GM23338 (cell line): Measurements from ENCODE around the gene ARID3A. TPM values are rescaled to one million over a fixed set of nuclear protein-coding genes. Genes with fewer than 3 reads are reported as not detected.

Experiments
- ATAC-seq: fragments of 200-7000 bp; cut with Tn5 transposase; 3 replicates; pipeline ENCODE4 v1.9.1; 2020
- DNase-seq: peaks from one replicate; pipeline ENCODE4 v3.0.0-alpha.2; 2015; ENCODE audit warnings: low spot score
- H2AFZ ChIP-seq: fragments of 200-600 bp; sonication (generic); 2 replicates; pipeline ENCODE4 v1.8.0; 2016; ENCODE audit warnings: antibody characterized with exemption, mild to moderate bottlenecking, moderate library complexity
- H3F3A ChIP-seq: fragments of 200-600 bp; sonication (generic); replicated peaks from 2 replicates; pipeline ENCODE4 v1.8.0; 2017; ENCODE audit warnings: antibody characterized with exemption, mixed run types, low read depth
- H3K27ac ChIP-seq: fragments of 200-600 bp; sonication (generic); 2 replicates; pipeline ENCODE4 v1.6.1; 2016; ENCODE audit warnings: low read depth
- H3K27me3 ChIP-seq: fragments of 200-600 bp; sonication (generic); 2 replicates; pipeline ENCODE4 v1.8.0; 2016; ENCODE audit warnings: mild to moderate bottlenecking, mixed run types, moderate library complexity; ENCODE audit not compliant: insufficient read depth
- H3K36me3 ChIP-seq: fragments of 200-600 bp; sonication (generic); 2 replicates; pipeline ENCODE4 v1.8.0; 2016; ENCODE audit warnings: mild to moderate bottlenecking; ENCODE audit not compliant: insufficient read depth
- H3K4me1 ChIP-seq: fragments of 200-600 bp; sonication (generic); 2 replicates; pipeline ENCODE4 v1.8.0; 2016; ENCODE audit warnings: mild to moderate bottlenecking, moderate library complexity; ENCODE audit not compliant: insufficient read depth
- H3K4me2 ChIP-seq: fragments of 200-600 bp; sonication (generic); 2 replicates; pipeline ENCODE4 v1.7.1; 2017; ENCODE audit warnings: mixed run types
- H3K4me3 ChIP-seq: fragments of 200-600 bp; sonication (generic); 2 replicates; pipeline ENCODE4 v1.6.1; 2016; ENCODE audit warnings: mixed run types
- H3K79me2 ChIP-seq: fragments of 200-600 bp; sonication (generic); replicated peaks from 2 replicates; pipeline ENCODE4 v1.8.0; 2017; ENCODE audit warnings: mild to moderate bottlenecking; ENCODE audit not compliant: insufficient read depth
- H3K9me2 ChIP-seq: fragments of 200-600 bp; sonication (generic); 2 replicates; pipeline ENCODE4 v1.8.0; 2017; ENCODE audit not compliant: insufficient read depth
- H4K20me1 ChIP-seq: fragments of 200-600 bp; sonication (generic); replicated peaks from 2 replicates; pipeline ENCODE4 v1.8.0; 2017; ENCODE audit warnings: mild to moderate bottlenecking; ENCODE audit not compliant: insufficient read depth
- H3K27ac Mint-ChIP-seq: 2 replicates; pipeline ENCODE4 v1.8.0; 2020; ENCODE audit warnings: inconsistent platforms, mild to moderate bottlenecking, moderate library complexity, mixed read lengths
- H3K27me3 Mint-ChIP-seq: 3 replicates; pipeline ENCODE4 v1.8.0; 2022; ENCODE audit warnings: low read depth, mild to moderate bottlenecking, moderate library complexity, mixed read lengths, inconsistent platforms; ENCODE audit not compliant: insufficient read depth, poor library complexity
- H3K36me3 Mint-ChIP-seq: 3 replicates; pipeline ENCODE4 v1.8.0; 2021; ENCODE audit warnings: low read depth, mild to moderate bottlenecking, inconsistent platforms, moderate library complexity, mixed read lengths
- H3K4me1 Mint-ChIP-seq: 3 replicates; pipeline ENCODE4 v1.8.0; 2020; ENCODE audit warnings: mild to moderate bottlenecking, inconsistent platforms, mixed read lengths
- H3K4me3 Mint-ChIP-seq: 3 replicates; pipeline ENCODE4 v1.8.0; 2021; ENCODE audit warnings: moderate library complexity, mild to moderate bottlenecking, inconsistent platforms, mixed read lengths
- H3K9me3 Mint-ChIP-seq: 3 replicates; pipeline ENCODE4 v1.8.0; 2020; ENCODE audit warnings: moderate library complexity, mild to moderate bottlenecking, inconsistent platforms, mixed read lengths
- CREB1 ChIP-seq: fragments of 250-450 bp; sonication (Bioruptor Pico); IDR thresholded peaks from 2 replicates; pipeline ENCODE4 v1.5.0; 2020; ENCODE audit warnings: low read depth, mild to moderate bottlenecking, moderate library complexity
- CTCF ChIP-seq, 2 experiments: fragments of 200-600 bp in 1 of 2; sonication (generic) in 1 of 2; conservative IDR thresholded peaks; 2 replicates each; pipeline versions ENCODE4 v1.5.1 to v1.6.1; 2016 to 2017; ENCODE audit warnings: antibody characterized with exemption in 2 of 2, low read depth in 2 of 2, mild to moderate bottlenecking in 2 of 2, moderate library complexity in 1 of 2
- ETS1 ChIP-seq: IDR thresholded peaks from 2 replicates; pipeline ENCODE4 v1.6.1; 2016; ENCODE audit warnings: antibody characterized with exemption
- EZH2phosphoT487 ChIP-seq: fragments of 200-600 bp; sonication (generic); IDR thresholded peaks from one replicate; pipeline ENCODE4 v1.8.1; 2018; ENCODE audit warnings: antibody characterized with exemption; ENCODE audit not compliant: unreplicated experiment
- JUNB ChIP-seq: IDR thresholded peaks from one replicate; pipeline ENCODE4 v1.6.1; 2016; ENCODE audit warnings: antibody characterized with exemption; ENCODE audit not compliant: unreplicated experiment
- NANOG ChIP-seq: IDR thresholded peaks from 2 replicates; pipeline ENCODE4 v1.6.1; 2016; ENCODE audit warnings: antibody characterized with exemption, borderline replicate concordance
- POLR2AphosphoS5 ChIP-seq: IDR thresholded peaks from 2 replicates; pipeline ENCODE4 v1.6.1; 2016; ENCODE audit warnings: antibody characterized with exemption, low read depth
- REST ChIP-seq: IDR thresholded peaks from one replicate; pipeline ENCODE4 v1.6.1; 2018; ENCODE audit warnings: antibody characterized with exemption; ENCODE audit not compliant: unreplicated experiment
- STAT1 ChIP-seq: IDR thresholded peaks from one replicate; pipeline ENCODE4 v1.6.1; 2016; ENCODE audit warnings: antibody characterized with exemption; ENCODE audit not compliant: unreplicated experiment
- ZNF114 ChIP-seq: fragments of 250-450 bp; sonication (Bioruptor Pico); IDR thresholded peaks from 2 replicates; pipeline ENCODE4 v1.5.0; 2020; ENCODE audit warnings: mild to moderate bottlenecking, moderate library complexity
- ZNF331 ChIP-seq: fragments of 250-450 bp; sonication (Bioruptor Pico); IDR thresholded peaks from 2 replicates; pipeline ENCODE4 v1.5.0; 2020; ENCODE audit warnings: low read depth, mild to moderate bottlenecking, moderate library complexity
- ZNF462 ChIP-seq: fragments of 250-450 bp; sonication (Bioruptor Pico); IDR thresholded peaks from 2 replicates; pipeline ENCODE4 v1.5.0; 2020; ENCODE audit warnings: mild to moderate bottlenecking, moderate library complexity
- polyA plus RNA-seq: library from polyadenylated mRNA; unstranded; fragments of >200 nt; fragmentation: Nextera tagmentation; extraction: Ambion mirVana; gene quantifications from 2 replicates; pipeline ENCODE4 v1.2.1, GENCODE V29; 2016
- total RNA-seq: library from RNA; depleted of rRNA; stranded (reverse); fragments of >200 nt; shearing (Covaris generic); gene quantifications from 2 replicates; pipeline ENCODE4 v1.2.3, GENCODE V29; 2014

ARID3A gene
- total and polyA plus RNA-seq, 2 experiments from 2014 or later, result 33.6 to 51.6 TPM

GRCh38 chr19:927351-927779 is 1.5 kb downstream of the ARID3A start:
- no peaks in the 10 kb centered on the region; the same call in 2 of the 3 replicates for H3K9me3 Mint-ChIP-seq
- ATAC-seq, result peak; percentile 6
- no peak for TF ChIP-seq NANOG
- TF ChIP-seq ZNF331 (CRISPR knock-in tag), result no peak
- no peak for TF ChIP-seq REST
- TF ChIP-seq JUNB, result no peak
- TF ChIP-seq CREB1 (CRISPR knock-in tag), result no peak
- no peak for TF ChIP-seq ZNF462
- no peak for TF ChIP-seq CTCF (conservative IDR thresholded peaks at IDR 0.05; ENCODE audit: low read depth in 2 of 2)
- TF ChIP-seq EZH2phosphoT487, result no peak
- no peak for TF ChIP-seq STAT1
- no peak for TF ChIP-seq ETS1
- TF ChIP-seq POLR2AphosphoS5, result no peak; the same call in 1 of the 2 replicates
- no peak for TF ChIP-seq ZNF114 (CRISPR knock-in tag)
- Histone ChIP-seq H3K4me1 (peaks cover 10% of the 10 kb centered on the region), H3K4me3 (peak overlapping the region; percentile 89), H3K27me3 (peaks cover 2% of the 10 kb centered on the region), H3K36me3 (no peaks in the 10 kb centered on the region; the same call in 1 of the 2 replicates), H3K4me2 (peak overlapping the region; percentile 91), H3K9me2 (no peaks in the 10 kb centered on the region), H4K20me1 (no peaks in the 10 kb centered on the region; the same call in 1 of the 2 replicates), H2AFZ (no peak overlapping the region), H3K27ac (no peak overlapping the region), H3F3A (peaks cover 10% of the 10 kb centered on the region; the same call in 1 of the 2 replicates), H3K79me2 (peaks cover 38% of the 10 kb centered on the region)
- peaks cover 8% of the 10 kb centered on the region; the same call in 2 of the 3 replicates for H3K4me1 Mint-ChIP-seq
- peak; percentile 73 for DNase-seq
- H3K36me3 Mint-ChIP-seq, result peaks cover 21% of the 10 kb centered on the region; the same call in 2 of the 3 replicates
- no peak overlapping the region for H3K27ac Mint-ChIP-seq
- H3K27me3 Mint-ChIP-seq, result peaks cover 11% of the 10 kb centered on the region
- peak overlapping the region; percentile 85; the same call in 2 of the 3 replicates for H3K4me3 Mint-ChIP-seq
